Prostate gland (tissue), 2 donors: ENCODE data around the gene GEMIN2. TPM values are rescaled to one million over a fixed set of nuclear protein-coding genes. Genes with fewer than 3 reads are reported as not detected.

Experiments
- DNase-seq: peaks from one replicate; pipeline ENCODE4 v3.0.0-alpha.2; 2019; ENCODE audit warnings: low spot score
- H3K27ac ChIP-seq, 2 donors: fragments of 200-600 bp; sonication (generic); 2 replicates each; pipeline ENCODE4 v1.5.1; 2017 to 2019
- H3K27me3 ChIP-seq: fragments of 200-600 bp; sonication (generic); replicated peaks from 2 replicates; pipeline ENCODE4 v1.5.1; 2019; ENCODE audit not compliant: insufficient read depth
- H3K36me3 ChIP-seq, 2 donors: fragments of 200-600 bp; sonication (generic); 1 replicate in 1 of 2; 2 replicates in 1 of 2; pipeline versions ENCODE4 v1.5.1 to v1.8.1; 2017 to 2019
- H3K4me1 ChIP-seq: fragments of 200-600 bp; sonication (generic); replicated peaks from 2 replicates; pipeline ENCODE4 v1.5.1; 2019
- H3K4me3 ChIP-seq, 2 donors: fragments of 200-600 bp; sonication (generic); 2 replicates each; pipeline ENCODE4 v1.5.1; 2017 to 2019
- H3K9me3 ChIP-seq: fragments of 200-600 bp; sonication (generic); 2 replicates; pipeline ENCODE4 v1.5.1; 2017
- POLR2A ChIP-seq: fragments of 450-650 bp; IDR thresholded peaks from one replicate; pipeline ENCODE4 v1.6.1; 2016; ENCODE audit warnings: antibody characterized with exemption, mild to moderate bottlenecking
- POLR2AphosphoS5 ChIP-seq: sonication (generic); formaldehyde crosslinking; IDR thresholded peaks from one replicate; pipeline ENCODE4 v1.6.1; 2017; ENCODE audit warnings: antibody characterized with exemption
- WGBS: methylation state at CpG from one replicate; pipeline ENCODE4 v1.1.5; 2018; 5-methylcytosine and 5-hydroxymethylcytosine counted together
- intact Hi-C: fragments of 100-400 bp; cut with DNase I; formaldehyde crosslinking; loops from one replicate; pipeline ENCODE4 v1.14.2; 2022
- total RNA-seq, 2 donors: library from RNA; depleted of rRNA; stranded (reverse); fragments of >200 nt; gene quantifications; one replicate each; pipeline ENCODE4 v1.1.0, GENCODE V29; 2016
- TF ChIP-seq, protein P1 (sequence below), 4 experiments: fragments of 200-600 bp in 2 of 4; fragments of 450-650 bp in 2 of 4; sonication (generic) in 2 of 4; IDR thresholded peaks; 1 replicate in 3 of 4; 2 replicates in 1 of 4; pipeline ENCODE4 v1.5.1; 2016 to 2019; ENCODE audit warnings: antibody characterized with exemption in 4 of 4, mild to moderate bottlenecking in 2 of 4, moderate library complexity in 2 of 4

Gene GEMIN2
- total RNA-seq, 2 donors from 2014 or later: 13.2 to 22.3 TPM

DNA sequence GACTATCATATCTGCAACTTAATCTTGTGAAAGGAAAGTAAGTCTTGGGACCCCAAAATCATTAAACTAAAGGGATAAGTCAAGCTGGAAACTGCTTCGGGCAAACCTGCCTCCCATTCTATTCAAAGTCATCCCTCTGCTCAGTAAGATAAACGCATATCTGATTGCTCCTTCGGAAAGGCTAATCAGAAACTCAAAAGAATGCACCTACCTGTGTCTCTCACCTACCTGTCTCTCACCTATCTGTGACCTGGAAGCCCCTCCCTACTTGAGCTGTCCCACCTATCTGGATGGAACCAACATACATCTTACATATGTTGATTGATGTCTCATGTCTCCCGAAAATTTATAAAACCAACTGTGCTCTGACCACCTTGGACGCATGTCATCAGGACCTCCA, 31.0 kb upstream of the GEMIN2 start:
- no peaks in the 10 kb centered on the region for H3K4me1 ChIP-seq
- intact Hi-C loops: no loop called here
- H3K4me3 ChIP-seq: no peak overlapping the region
- TF ChIP-seq POLR2AphosphoS5 (no peak), POLR2A (no peak)
- TF ChIP-seq, protein P1, sequence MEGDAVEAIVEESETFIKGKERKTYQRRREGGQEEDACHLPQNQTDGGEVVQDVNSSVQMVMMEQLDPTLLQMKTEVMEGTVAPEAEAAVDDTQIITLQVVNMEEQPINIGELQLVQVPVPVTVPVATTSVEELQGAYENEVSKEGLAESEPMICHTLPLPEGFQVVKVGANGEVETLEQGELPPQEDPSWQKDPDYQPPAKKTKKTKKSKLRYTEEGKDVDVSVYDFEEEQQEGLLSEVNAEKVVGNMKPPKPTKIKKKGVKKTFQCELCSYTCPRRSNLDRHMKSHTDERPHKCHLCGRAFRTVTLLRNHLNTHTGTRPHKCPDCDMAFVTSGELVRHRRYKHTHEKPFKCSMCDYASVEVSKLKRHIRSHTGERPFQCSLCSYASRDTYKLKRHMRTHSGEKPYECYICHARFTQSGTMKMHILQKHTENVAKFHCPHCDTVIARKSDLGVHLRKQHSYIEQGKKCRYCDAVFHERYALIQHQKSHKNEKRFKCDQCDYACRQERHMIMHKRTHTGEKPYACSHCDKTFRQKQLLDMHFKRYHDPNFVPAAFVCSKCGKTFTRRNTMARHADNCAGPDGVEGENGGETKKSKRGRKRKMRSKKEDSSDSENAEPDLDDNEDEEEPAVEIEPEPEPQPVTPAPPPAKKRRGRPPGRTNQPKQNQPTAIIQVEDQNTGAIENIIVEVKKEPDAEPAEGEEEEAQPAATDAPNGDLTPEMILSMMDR (IDR thresholded peaks at IDR 0.05): no peak
- H3K36me3 ChIP-seq: peaks cover 4 to 6% of the 10 kb centered on the region in 2 donors
- H3K27me3 ChIP-seq: no peaks in the 10 kb centered on the region
- H3K27ac ChIP-seq: no peak overlapping the region
- 73% methylated on average over 5 of the region's 5 CpGs for WGBS
- H3K9me3 ChIP-seq: no peaks in the 10 kb centered on the region
- no peak for DNase-seq

DNA sequence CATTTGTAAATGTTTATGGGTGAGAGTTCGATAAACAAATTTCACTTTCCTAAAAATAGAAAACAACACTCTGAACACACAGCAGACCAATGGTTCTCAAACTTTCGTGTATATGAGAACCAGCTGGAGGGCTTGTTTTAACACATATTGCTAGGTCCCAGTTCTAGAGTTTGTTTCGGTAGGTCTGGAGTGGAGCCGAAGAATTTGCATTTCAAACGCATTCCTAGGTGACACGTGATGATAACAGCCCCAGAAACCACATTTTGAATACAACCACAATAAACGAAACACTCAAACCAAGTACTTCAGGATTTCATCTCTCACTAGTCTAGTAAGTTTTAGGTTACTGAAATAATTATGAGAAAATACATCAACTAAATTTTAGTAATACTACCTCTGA, 28.2 kb upstream of the GEMIN2 start:
- TF ChIP-seq POLR2A (no peak), POLR2AphosphoS5 (no peak)
- TF ChIP-seq, protein P1 (IDR thresholded peaks at IDR 0.05): no peak
- Histone ChIP-seq H3K27ac (no peak overlapping the region), H3K4me1 (no peaks in the 10 kb centered on the region), H3K9me3 (no peaks in the 10 kb centered on the region), H3K27me3 (no peaks in the 10 kb centered on the region), H3K36me3 (peaks cover 4 to 6% of the 10 kb centered on the region in 2 donors), H3K4me3 (no peak overlapping the region)
- 91% methylated on average over 7 of the region's 7 CpGs for WGBS
- intact Hi-C loops: no loop called here
- DNase-seq: no peak

DNA sequence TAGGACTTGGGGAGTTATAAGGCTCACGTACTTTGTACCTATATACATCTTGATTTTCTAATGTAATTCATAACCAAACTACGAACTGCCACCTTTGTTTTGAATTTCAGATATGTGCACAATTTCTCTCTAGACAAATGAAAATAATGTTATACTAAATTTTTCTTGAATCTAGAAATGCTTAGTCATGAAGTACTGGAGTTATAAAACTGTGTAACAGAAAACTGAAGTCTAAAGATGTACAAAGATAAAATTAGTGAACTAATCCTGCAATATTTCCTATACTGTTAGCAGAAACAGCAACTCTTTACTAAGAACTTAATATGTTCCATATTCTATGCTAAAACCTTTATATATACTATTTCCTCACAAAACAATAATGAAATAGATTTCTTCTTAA, 26.6 kb upstream of the GEMIN2 start:
- Histone ChIP-seq H3K36me3 (peaks cover 3 to 4% of the 10 kb centered on the region in 2 donors), H3K4me1 (no peaks in the 10 kb centered on the region), H3K9me3 (no peaks in the 10 kb centered on the region), H3K27me3 (no peaks in the 10 kb centered on the region), H3K27ac (no peak overlapping the region), H3K4me3 (no peak overlapping the region)
- WGBS: 94% methylated on average over 2 of the region's 2 CpGs
- no peak for DNase-seq
- TF ChIP-seq POLR2A (no peak), POLR2AphosphoS5 (no peak)
- TF ChIP-seq, protein P1 (IDR thresholded peaks at IDR 0.05): no peak
- intact Hi-C loops: no loop called here

DNA sequence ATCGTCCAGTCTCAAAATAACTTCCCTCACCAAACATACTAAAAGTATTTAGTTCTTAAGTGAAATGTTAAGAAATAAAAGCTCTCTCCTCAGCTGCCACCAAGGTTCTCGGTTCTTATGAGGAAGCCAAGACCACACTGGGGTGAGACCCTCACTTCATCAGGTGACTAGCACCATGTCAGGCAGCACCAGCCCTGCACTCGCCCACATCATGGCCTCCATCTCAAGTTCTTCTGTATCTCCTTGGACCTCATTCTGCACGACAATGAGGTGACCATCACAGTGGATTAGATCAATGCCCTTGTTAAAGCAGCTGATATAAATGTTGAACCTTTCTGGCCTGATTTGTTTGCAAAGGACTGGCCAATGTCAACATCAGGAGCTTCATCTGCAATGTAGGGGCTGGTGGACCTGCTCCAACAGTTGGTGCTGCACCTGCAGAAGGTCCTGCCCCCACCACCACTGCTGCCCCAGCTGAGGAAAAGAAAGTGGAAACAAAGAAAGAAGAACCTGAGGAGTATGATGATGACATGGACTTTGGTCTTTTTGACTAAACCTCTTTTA, 23.5 kb upstream of the GEMIN2 start:
- H3K9me3 ChIP-seq: no peaks in the 10 kb centered on the region
- no peak for DNase-seq
- no peak overlapping the region for H3K4me3 ChIP-seq
- H3K27me3 ChIP-seq: no peaks in the 10 kb centered on the region
- intact Hi-C loops: no loop called here
- peaks cover 0 to under 1% of the 10 kb centered on the region in 2 donors for H3K36me3 ChIP-seq
- 90% methylated on average over 4 of the region's 4 CpGs for WGBS
- H3K4me1 ChIP-seq: no peaks in the 10 kb centered on the region
- H3K27ac ChIP-seq: no peak overlapping the region
- TF ChIP-seq, protein P1 (IDR thresholded peaks at IDR 0.05): no peak
- TF ChIP-seq POLR2A (no peak), POLR2AphosphoS5 (no peak)

DNA sequence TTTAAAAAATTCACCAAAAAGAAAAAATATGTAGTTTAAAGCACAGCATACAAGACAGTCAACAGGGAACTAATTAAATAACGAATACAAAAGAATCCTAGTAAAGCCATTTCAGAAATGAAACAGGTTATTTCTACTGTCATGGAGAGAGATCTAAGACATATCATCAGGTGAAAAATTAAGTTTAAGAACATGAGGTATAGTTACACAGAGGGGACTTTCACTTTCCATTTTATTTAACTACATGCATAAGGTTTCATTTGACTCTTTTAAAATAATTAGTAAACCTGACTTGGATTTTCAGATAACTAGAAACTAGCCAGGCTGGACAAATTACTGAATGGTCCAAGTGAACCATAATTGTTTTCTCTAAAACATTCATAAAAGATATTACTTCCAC, 22.4 kb upstream of the GEMIN2 start:
- intact Hi-C loops: no loop called here
- WGBS: 74% methylated on average over 1 of the region's 1 CpG

More for the DNA sequence above, 22.4 kb upstream of the GEMIN2 start:
- no peak for TF ChIP-seq POLR2AphosphoS5
- no peak for TF ChIP-seq POLR2A
- TF ChIP-seq, protein P1 (IDR thresholded peaks at IDR 0.05): no peak
- Histone ChIP-seq H3K4me3 (no peak overlapping the region), H3K4me1 (no peaks in the 10 kb centered on the region), H3K36me3 (no peaks in the 10 kb centered on the region), H3K27ac (no peak overlapping the region), H3K27me3 (no peaks in the 10 kb centered on the region), H3K9me3 (no peaks in the 10 kb centered on the region)
- no peak for DNase-seq
